Ascending aorta (tissue), 2 donors: Measurements from ENCODE around the gene HIPK4. TPM values are rescaled to one million over a fixed set of nuclear protein-coding genes. Genes with fewer than 3 reads are reported as not detected.

Experiments used
- DNase-seq, 2 donors: peaks; one replicate each; pipeline ENCODE4 v3.0.0-alpha.2; 2019; ENCODE audit warnings: low spot score in 2 of 2
- H3K27ac ChIP-seq, 2 donors: fragments of 200-600 bp; sonication (generic); one replicate each; pipeline ENCODE4 v1.5.1; 2016 to 2017; ENCODE audit warnings: mild to moderate bottlenecking in 1 of 2
- H3K27me3 ChIP-seq: fragments of 200-600 bp; sonication (generic); one replicate; pipeline ENCODE4 v1.5.1; 2017
- H3K36me3 ChIP-seq, 2 donors: fragments of 200-600 bp; sonication (generic); one replicate each; pipeline ENCODE4 v1.5.1; 2016
- H3K4me1 ChIP-seq, 2 donors: fragments of 200-600 bp; sonication (generic); one replicate each; pipeline ENCODE4 v1.5.1; 2016 to 2017; ENCODE audit warnings: mild to moderate bottlenecking in 1 of 2
- H3K4me3 ChIP-seq, 2 donors: fragments of 200-600 bp; sonication (generic); one replicate each; pipeline ENCODE4 v1.5.1; 2016 to 2017; ENCODE audit warnings: mild to moderate bottlenecking in 1 of 2
- H3K9me3 ChIP-seq, 2 donors: fragments of 200-600 bp; sonication (generic); one replicate each; pipeline ENCODE4 v1.5.1; 2016
- CTCF ChIP-seq, 3 experiments: fragments of 200-600 bp in 2 of 3; fragments of 450-650 bp in 1 of 3; sonication (generic) in 2 of 3; IDR thresholded peaks; one replicate each; pipeline ENCODE4 v1.5.1; 2016 to 2019; ENCODE audit warnings: antibody characterized with exemption in 3 of 3, mild to moderate bottlenecking in 1 of 3, moderate library complexity in 1 of 3
- intact Hi-C: fragments of 100-400 bp; cut with DNase I; formaldehyde crosslinking; loops from one replicate; pipeline ENCODE4 v1.15.1; 2023
- total RNA-seq: library from RNA; depleted of rRNA; stranded (reverse); fragments of >200 nt; gene quantifications from one replicate; pipeline ENCODE4 v1.1.0, GENCODE V29; 2016

Gene HIPK4
- total RNA-seq, 1 donor from 2014 or later = not detected

GRCh38 chr19:40407714-40408597 lies 18.0 kb upstream of the HIPK4 start:
- Histone ChIP-seq H3K4me1 (peaks cover 4 to 11% of the 10 kb centered on the region in 2 donors), H3K4me3 (no peak overlapping the region), H3K27ac (no peak overlapping the region), H3K9me3 (no peaks in the 10 kb centered on the region), H3K36me3 (no peaks in the 10 kb centered on the region), H3K27me3 (no peaks in the 10 kb centered on the region)
- DNase-seq = no peak
- TF ChIP-seq CTCF (IDR thresholded peaks at IDR 0.05) = no peak
- intact Hi-C loops = no loop called here

- Histone ChIP-seq H3K9me3 (no peaks in the 10 kb centered on the region), H3K4me1 (peaks cover 3 to 4% of the 10 kb centered on the region in 2 donors), H3K4me3 (peak overlapping the region; percentile 50 to 67), H3K27me3 (no peaks in the 10 kb centered on the region), H3K36me3 (no peaks in the 10 kb centered on the region), H3K27ac (peak overlapping the region; percentile 67 to 79)
- peak in 1 of 3 experiments; percentile 13 for TF ChIP-seq CTCF (IDR thresholded peaks at IDR 0.05)
- peak; percentile 63 to 95 for DNase-seq
- intact Hi-C loops = loop anchor here (5.0 kb wide), 3 partner anchors 56 to 194 kb away; partner anchors contain the start of genes C19orf47 and PLD3
Measured at GRCh38 chr19:40403262-40403984, 13.4 kb upstream of the HIPK4 start.

- intact Hi-C loops = loop anchor here (5.0 kb wide), 3 partner anchors 53 to 197 kb away; partner anchors contain the start of genes C19orf47 and PLD3
- H3K4me3 ChIP-seq = no peak overlapping the region
- no peaks in the 10 kb centered on the region for H3K36me3 ChIP-seq
- H3K27me3 ChIP-seq = no peaks in the 10 kb centered on the region
- no peak for TF ChIP-seq CTCF (IDR thresholded peaks at IDR 0.05)
- peaks cover 3 to 4% of the 10 kb centered on the region in 2 donors for H3K4me1 ChIP-seq
- no peaks in the 10 kb centered on the region for H3K9me3 ChIP-seq
- H3K27ac ChIP-seq = no peak overlapping the region
- no peak for DNase-seq
Measured at GRCh38 chr19:40400559-40400958, 10.6 kb upstream of the HIPK4 start.

GRCh38 chr19:40398417-40399131 lies 8.6 kb upstream of the HIPK4 start:
- no peak for DNase-seq
- no peaks in the 10 kb centered on the region for H3K27me3 ChIP-seq
- no peak overlapping the region for H3K27ac ChIP-seq
- peaks cover 3 to 4% of the 10 kb centered on the region in 2 donors for H3K4me1 ChIP-seq
- intact Hi-C loops = no loop called here
- TF ChIP-seq CTCF (IDR thresholded peaks at IDR 0.05) = no peak
- no peaks in the 10 kb centered on the region for H3K36me3 ChIP-seq
- H3K9me3 ChIP-seq = no peaks in the 10 kb centered on the region
- no peak overlapping the region for H3K4me3 ChIP-seq

- TF ChIP-seq CTCF (IDR thresholded peaks at IDR 0.05) = no peak
- intact Hi-C loops = no loop called here
- Histone ChIP-seq H3K4me1 (no peaks in the 10 kb centered on the region), H3K9me3 (no peaks in the 10 kb centered on the region), H3K27ac (no peak overlapping the region), H3K27me3 (no peaks in the 10 kb centered on the region), H3K36me3 (no peaks in the 10 kb centered on the region), H3K4me3 (no peak overlapping the region)
- DNase-seq = no peak
Measured at GRCh38 chr19:40397568-40397906, 7.6 kb upstream of the HIPK4 start.
